Colonic mucosa (tissue), 4 donors: ENCODE data around the gene LRRC8C. TPM values are rescaled to one million over a fixed set of nuclear protein-coding genes. Genes with fewer than 3 reads are reported as not detected.

Experiments used
- DNase-seq: peaks from one replicate; pipeline ENCODE4 v3.0.0-alpha.2; 2020
- H3K27ac ChIP-seq: fragments of 200-600 bp; one replicate; pipeline ENCODE4 v1.8.0; 2021
- H3K27me3 ChIP-seq: fragments of 200-600 bp; one replicate; pipeline ENCODE4 v1.8.0; 2021
- H3K36me3 ChIP-seq: fragments of 200-600 bp; one replicate; pipeline ENCODE4 v1.8.0; 2021
- H3K4me1 ChIP-seq: fragments of 200-600 bp; one replicate; pipeline ENCODE4 v1.8.0; 2021; ENCODE audit warnings: mild to moderate bottlenecking
- H3K4me3 ChIP-seq: fragments of 200-600 bp; one replicate; pipeline ENCODE4 v1.8.0; 2021
- H3K9ac ChIP-seq, 2 donors: one replicate each; pipeline ENCODE4 v1.7.0; 2013; ENCODE audit warnings: control low read depth in 2 of 2, low read depth in 2 of 2, low read length in 2 of 2
- H3K9me3 ChIP-seq: fragments of 200-600 bp; one replicate; pipeline ENCODE4 v1.8.0; 2021
- intact Hi-C: fragments of 100-400 bp; cut with DNase I; formaldehyde crosslinking; loops from one replicate; pipeline ENCODE4 v1.14.1; 2022
- total RNA-seq, 2 donors: library from RNA; stranded (reverse); fragmentation: NEBNext Ultra II Directional in 1 of 2; extraction: Animal tissue kit (Norgen Biotek cat#: 25700) in 1 of 2; gene quantifications; one replicate each; pipeline ENCODE4 v1.2.1, GENCODE V29; 2021
- TF ChIP-seq, protein P1 (sequence below): fragments of 200-600 bp; IDR thresholded peaks from one replicate; pipeline ENCODE4 v1.8.0; 2022; ENCODE audit warnings: antibody characterized with exemption, mild to moderate bottlenecking
- donor health status: healthy.
- donor health status: DM: no; HTN: no; CAD: no.
- donor health status: DM: no; HTN: no; CAD: no.

Gene LRRC8C
- total RNA-seq, 2 donors from 2014 or later = 1.2 to 3.3 TPM

DNA sequence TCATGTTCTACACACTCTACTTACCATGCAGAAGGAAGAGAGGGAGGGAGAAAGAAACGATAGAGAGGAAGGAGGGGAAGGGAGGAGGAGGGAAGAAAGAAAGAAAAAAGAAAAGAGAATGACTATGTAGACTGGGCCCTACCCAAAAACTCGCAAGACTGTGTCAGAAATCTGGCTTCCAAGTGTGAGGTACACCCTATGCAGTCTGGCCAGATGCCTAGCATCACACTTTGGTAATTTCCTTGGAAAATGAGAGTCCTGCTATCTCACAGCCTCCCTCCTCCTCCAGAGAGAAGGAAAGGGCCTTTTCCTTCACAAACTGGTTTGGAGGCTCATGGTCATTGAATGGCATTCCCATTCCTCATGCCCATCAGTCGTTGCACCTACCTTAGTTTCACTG, 101.5 kb downstream of the LRRC8C start:
- TF ChIP-seq, protein P1, sequence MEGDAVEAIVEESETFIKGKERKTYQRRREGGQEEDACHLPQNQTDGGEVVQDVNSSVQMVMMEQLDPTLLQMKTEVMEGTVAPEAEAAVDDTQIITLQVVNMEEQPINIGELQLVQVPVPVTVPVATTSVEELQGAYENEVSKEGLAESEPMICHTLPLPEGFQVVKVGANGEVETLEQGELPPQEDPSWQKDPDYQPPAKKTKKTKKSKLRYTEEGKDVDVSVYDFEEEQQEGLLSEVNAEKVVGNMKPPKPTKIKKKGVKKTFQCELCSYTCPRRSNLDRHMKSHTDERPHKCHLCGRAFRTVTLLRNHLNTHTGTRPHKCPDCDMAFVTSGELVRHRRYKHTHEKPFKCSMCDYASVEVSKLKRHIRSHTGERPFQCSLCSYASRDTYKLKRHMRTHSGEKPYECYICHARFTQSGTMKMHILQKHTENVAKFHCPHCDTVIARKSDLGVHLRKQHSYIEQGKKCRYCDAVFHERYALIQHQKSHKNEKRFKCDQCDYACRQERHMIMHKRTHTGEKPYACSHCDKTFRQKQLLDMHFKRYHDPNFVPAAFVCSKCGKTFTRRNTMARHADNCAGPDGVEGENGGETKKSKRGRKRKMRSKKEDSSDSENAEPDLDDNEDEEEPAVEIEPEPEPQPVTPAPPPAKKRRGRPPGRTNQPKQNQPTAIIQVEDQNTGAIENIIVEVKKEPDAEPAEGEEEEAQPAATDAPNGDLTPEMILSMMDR = no peak
- intact Hi-C loops = no loop called here
- Histone ChIP-seq H3K27me3 (no peaks in the 10 kb centered on the region), H3K9me3 (no peaks in the 10 kb centered on the region), H3K27ac (no peak overlapping the region), H3K4me1 (no peaks in the 10 kb centered on the region), H3K9ac (no peak overlapping the region), H3K36me3 (no peaks in the 10 kb centered on the region), H3K4me3 (no peak overlapping the region)
- no peak for DNase-seq

DNA sequence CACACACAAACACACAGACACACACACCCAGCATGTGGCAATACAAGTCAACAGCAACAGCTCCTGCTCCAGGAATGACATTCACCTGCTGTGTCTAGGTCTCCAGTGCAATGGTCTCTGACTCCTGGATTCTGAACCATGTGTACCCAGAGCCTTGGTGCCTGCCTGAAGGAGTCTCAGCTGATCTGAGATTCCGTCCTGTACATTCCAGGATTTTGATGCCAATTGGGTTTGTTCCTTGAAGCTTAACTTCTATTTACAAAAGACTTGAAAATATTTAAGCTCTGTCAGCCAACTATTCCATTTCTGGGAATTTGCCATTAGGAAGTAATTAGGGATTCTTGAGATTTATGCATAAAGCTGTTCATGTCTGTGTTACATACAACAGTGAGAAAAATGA, 102.6 kb downstream of the LRRC8C start:
- intact Hi-C loops = no loop called here

DNA sequence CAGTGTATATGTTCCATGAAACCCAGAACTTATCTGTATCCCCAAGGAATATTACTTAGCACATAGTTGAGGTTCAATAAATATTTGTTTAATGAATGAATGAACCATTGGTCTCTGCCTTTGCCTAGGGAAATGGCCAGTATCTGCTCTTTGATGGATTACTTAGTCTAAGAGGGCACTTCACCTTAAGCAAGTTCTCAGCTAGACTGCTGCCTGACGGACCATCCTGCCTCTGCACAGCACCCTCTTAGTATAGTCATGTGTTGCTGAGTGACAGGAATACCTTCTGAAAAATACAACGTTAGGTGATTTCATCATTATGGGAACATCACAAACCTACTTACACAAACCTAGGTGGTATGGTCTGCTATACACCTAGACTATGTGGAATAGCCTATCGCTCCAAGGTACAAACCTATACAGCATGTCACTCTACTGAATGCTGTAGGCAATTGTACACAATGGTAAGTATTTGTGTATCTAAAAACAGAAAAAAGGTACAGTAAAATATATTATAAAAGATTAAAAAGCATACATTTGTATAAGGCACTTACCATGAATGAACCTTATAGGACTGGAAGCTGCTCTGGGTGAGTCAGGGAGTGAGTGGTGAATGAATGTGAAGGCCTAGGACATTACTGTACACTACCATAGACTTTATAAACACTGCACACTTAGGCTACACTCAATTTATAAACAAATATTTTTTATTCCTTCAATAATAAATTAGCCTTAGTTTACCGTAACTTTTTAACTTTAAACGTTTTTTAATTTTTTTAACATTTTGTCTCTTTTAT, 104.2 kb downstream of the LRRC8C start:
- Histone ChIP-seq H3K36me3 (no peaks in the 10 kb centered on the region), H3K9me3 (no peaks in the 10 kb centered on the region), H3K27ac (no peak overlapping the region), H3K4me3 (no peak overlapping the region), H3K4me1 (no peaks in the 10 kb centered on the region), H3K9ac (no peak overlapping the region), H3K27me3 (no peaks in the 10 kb centered on the region)
- intact Hi-C loops = no loop called here
- TF ChIP-seq, protein P1 = no peak
- no peak for DNase-seq

More for the DNA sequence above, 102.6 kb downstream of the LRRC8C start:
- TF ChIP-seq, protein P1 = no peak
- Histone ChIP-seq H3K4me3 (no peak overlapping the region), H3K9me3 (no peaks in the 10 kb centered on the region), H3K9ac (no peak overlapping the region), H3K4me1 (no peaks in the 10 kb centered on the region), H3K27ac (no peak overlapping the region), H3K36me3 (no peaks in the 10 kb centered on the region), H3K27me3 (no peaks in the 10 kb centered on the region)
- no peak for DNase-seq

DNA sequence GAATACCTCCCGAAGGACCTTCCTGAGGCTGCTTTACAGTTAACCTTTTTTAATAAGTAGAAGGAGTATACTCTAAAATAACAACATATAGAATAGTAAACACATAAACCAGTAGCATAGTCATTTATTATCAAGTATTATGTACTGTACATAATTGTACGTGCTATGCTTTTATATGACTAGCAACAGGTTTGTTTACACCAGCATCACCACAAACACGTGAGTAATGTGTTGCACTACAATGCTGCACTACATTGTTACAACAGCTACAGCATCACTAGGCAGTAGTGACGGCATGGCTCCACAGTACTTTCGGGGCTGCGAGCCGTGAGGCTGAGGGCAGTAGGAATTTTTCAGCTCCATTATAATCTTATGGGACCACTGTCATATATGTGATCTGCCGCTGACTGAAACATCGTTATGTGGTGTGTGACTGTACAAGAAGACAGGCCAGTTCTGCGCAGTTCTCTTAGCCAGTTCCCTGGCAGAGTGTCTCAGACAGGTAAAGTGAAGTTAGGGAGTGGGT, 105.1 kb downstream of the LRRC8C start:
- H3K27ac ChIP-seq = no peak overlapping the region
- intact Hi-C loops = no loop called here

DNA sequence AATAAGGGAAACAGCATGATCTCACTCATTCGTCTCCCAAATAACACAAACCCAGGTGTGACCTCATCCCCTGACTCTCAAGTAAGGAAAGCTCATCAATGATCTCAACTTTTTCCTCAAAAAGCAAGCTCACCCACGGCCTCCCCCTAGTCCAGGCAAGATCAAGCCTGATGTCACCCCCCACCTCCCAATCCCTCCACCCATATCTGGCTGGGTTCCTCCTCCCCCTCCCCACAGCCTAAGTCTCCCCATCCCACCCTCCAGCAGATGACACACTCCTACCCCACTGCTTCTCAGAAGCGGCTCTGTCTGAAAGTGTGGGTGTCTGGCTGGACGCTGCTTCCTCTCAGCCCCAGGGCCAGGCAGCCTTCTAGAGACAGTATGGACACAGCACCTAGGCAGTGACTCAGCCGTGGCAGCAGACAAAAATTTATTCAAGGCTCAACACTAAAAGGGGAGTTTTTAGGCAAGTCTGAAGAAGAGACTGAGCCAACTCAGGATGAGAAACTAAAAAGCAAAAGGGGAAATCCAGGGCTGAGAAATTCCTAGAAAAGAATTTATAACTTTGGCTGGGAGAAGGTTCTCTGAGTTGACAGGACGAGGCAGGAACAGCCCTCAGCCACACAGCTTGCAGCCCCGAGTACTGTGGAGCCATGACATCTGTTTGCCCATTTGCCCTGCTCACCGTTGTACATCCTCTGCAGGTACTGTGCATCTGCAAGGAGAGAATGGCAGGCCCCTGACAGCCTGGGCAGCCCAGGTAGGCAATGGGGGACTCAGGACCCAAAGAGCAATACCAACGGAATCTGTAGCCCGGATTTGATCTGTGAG, 106.3 kb downstream of the LRRC8C start:
- TF ChIP-seq, protein P1 = no peak

More for the DNA sequence above, 105.1 kb downstream of the LRRC8C start:
- Histone ChIP-seq H3K36me3 (no peaks in the 10 kb centered on the region), H3K9ac (no peak overlapping the region), H3K27me3 (no peaks in the 10 kb centered on the region), H3K4me3 (no peak overlapping the region), H3K9me3 (no peaks in the 10 kb centered on the region), H3K4me1 (no peaks in the 10 kb centered on the region)
- TF ChIP-seq, protein P1 = no peak
- no peak for DNase-seq

More for the DNA sequence above, 106.3 kb downstream of the LRRC8C start:
- Histone ChIP-seq H3K4me3 (no peak overlapping the region), H3K27me3 (no peaks in the 10 kb centered on the region), H3K4me1 (no peaks in the 10 kb centered on the region), H3K36me3 (no peaks in the 10 kb centered on the region), H3K9me3 (no peaks in the 10 kb centered on the region), H3K27ac (no peak overlapping the region), H3K9ac (no peak overlapping the region)
- DNase-seq = no peak
- intact Hi-C loops = no loop called here
